HAP-1 (cell line): ENCODE results near the gene NDUFS5.
"Not testable (repeated sequence)": the region's sequence is repeated elsewhere in the genome, so short reads cannot be mapped to it uniquely, and the experiment has no call there.

Experiments
- DNase-seq, 2 experiments: peaks; one replicate each; pipeline ENCODE4 v3.0.0-alpha.2; 2016 to 2020; ENCODE audit warnings: low spot score in 2 of 2
- H3K27me3 ChIP-seq: fragments of 250-450 bp; sonication (Bioruptor Pico); 2 replicates; pipeline ENCODE4 v1.5.1; 2020; ENCODE audit warnings: low read depth, mild to moderate bottlenecking, moderate library complexity
- H3K36me3 ChIP-seq: fragments of 250-450 bp; sonication (Bioruptor Pico); replicated peaks from 2 replicates; pipeline ENCODE4 v1.5.1; 2020; ENCODE audit warnings: mild to moderate bottlenecking
- H3K4me1 ChIP-seq: fragments of 250-450 bp; sonication (Bioruptor Pico); 2 replicates; pipeline ENCODE4 v1.5.1; 2020; ENCODE audit warnings: mild to moderate bottlenecking
- H3K4me3 ChIP-seq: fragments of 250-450 bp; sonication (Bioruptor Pico); 2 replicates; pipeline ENCODE4 v1.5.1; 2020; ENCODE audit warnings: mild to moderate bottlenecking, moderate library complexity
- H3K9me3 ChIP-seq: fragments of 250-450 bp; sonication (Bioruptor Pico); 2 replicates; pipeline ENCODE4 v1.5.1; 2020; ENCODE audit warnings: mild to moderate bottlenecking, moderate library complexity
- in situ Hi-C: fragments of 300-500 bp; cut with MboI; formaldehyde crosslinking; loops from 3 replicates; pipeline ENCODE4 v1.14.3; 2020; ENCODE audit warnings: low sequenced_read_pairs, inconsistent platforms, mixed read lengths

Gene NDUFS5

DNA sequence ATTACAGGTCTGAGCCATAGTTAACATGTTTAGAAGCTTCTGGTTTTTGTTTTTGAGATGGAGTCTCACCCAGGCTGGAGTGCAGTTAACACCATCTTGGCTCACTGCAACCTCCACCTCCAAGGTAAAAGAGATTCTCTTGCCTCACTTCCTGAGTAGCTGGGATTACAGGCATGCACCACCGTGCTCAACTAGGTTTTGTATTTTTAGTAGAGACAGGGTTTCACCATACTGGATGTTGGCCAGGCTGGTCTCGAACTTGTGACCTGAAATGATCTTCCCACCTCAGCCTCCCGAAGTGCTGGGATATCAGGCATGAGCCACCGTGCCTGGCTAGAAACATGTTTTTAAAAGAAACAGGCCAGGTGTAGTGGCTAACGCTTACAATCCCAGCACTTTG is 10.5 kb downstream of the NDUFS5 start:
- Histone ChIP-seq H3K4me1 (no peaks in the 10 kb centered on the region), H3K27me3 (no peaks in the 10 kb centered on the region), H3K9me3 (no peaks in the 10 kb centered on the region), H3K36me3 (peaks cover 45% of the 10 kb centered on the region), H3K4me3 (no peak overlapping the region)
- in situ Hi-C loops, result no loop called here
- DNase-seq, result no peak

- Histone ChIP-seq H3K9me3 (no peaks in the 10 kb centered on the region), H3K27me3 (no peaks in the 10 kb centered on the region), H3K36me3 (no peaks in the 10 kb centered on the region; the same call in 1 of the 2 replicates), H3K4me3 (no peak overlapping the region), H3K4me1 (no peaks in the 10 kb centered on the region)
- in situ Hi-C loops, result no loop called here
- DNase-seq, result no peak
Measured at GRCh38 chr1:39043513-39043912, 17.4 kb downstream of the NDUFS5 start.

GRCh38 chr1:39044762-39045161 is 18.6 kb downstream of the NDUFS5 start:
- Histone ChIP-seq H3K4me1 (no peaks in the 10 kb centered on the region), H3K27me3 (no peaks in the 10 kb centered on the region), H3K4me3 (no peak overlapping the region), H3K9me3 (no peaks in the 10 kb centered on the region), H3K36me3 (no peaks in the 10 kb centered on the region; the same call in 1 of the 2 replicates)
- in situ Hi-C loops, result no loop called here
- no peak for DNase-seq

DNA sequence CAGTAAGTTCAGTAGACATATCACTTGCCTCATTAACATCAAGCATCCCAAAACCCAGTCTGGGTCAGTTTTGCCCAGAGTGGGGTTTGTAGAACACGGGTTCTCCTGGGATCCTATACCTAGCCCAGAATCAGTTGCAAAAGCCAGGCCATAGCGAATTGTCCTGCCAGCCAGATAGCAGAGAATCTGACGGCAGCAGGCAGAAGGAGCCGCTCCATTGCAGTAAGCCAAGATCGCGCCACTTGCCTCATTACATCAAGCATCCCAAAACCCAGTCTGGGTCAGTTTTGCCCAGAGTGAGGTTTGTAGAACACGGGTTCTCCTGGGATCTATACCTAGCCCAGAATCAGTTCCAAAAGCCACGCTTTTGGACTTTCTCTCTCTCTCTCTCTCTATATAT is 19.1 kb downstream of the NDUFS5 start:
- no peak overlapping the region for H3K4me3 ChIP-seq
- no peaks in the 10 kb centered on the region for H3K9me3 ChIP-seq
- no peaks in the 10 kb centered on the region for H3K27me3 ChIP-seq
- no peaks in the 10 kb centered on the region; the same call in 1 of the 2 replicates for H3K36me3 ChIP-seq
- no peak for DNase-seq
- in situ Hi-C loops, result no loop called here
- no peaks in the 10 kb centered on the region for H3K4me1 ChIP-seq

DNA sequence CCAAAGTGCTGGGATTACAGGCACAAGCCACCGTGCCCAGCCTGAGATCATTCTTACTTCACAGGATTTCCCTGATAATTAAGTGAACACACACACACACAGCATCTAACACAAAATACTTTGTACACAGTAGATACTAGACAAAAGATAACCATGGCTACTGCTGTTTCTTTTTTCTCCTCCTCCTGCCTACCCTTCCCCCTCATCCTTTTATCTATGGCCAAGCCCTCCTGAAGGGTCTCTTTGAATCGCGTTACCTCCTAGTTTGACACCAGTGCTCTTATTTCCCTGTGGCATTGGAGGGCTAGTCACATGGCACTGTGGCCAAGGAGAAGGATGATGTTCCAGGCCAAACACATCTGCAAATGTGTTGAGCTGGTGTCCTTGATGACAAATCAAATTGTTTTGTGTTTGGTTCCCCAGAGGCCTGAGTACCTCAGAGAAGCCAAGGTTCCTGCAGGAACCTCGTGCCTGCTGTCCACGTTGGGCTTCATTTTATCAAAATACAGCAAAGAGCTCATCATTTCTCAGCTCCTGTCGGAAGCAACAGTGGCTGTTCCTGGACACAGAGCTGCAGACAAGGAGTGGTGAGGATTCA is 20.6 kb downstream of the NDUFS5 start:
- Histone ChIP-seq H3K27me3 (no peaks in the 10 kb centered on the region), H3K4me3 (no peak overlapping the region), H3K36me3 (no peaks in the 10 kb centered on the region; the same call in 1 of the 2 replicates), H3K9me3 (no peaks in the 10 kb centered on the region), H3K4me1 (peaks cover 3% of the 10 kb centered on the region)
- no peak for DNase-seq
- in situ Hi-C loops, result no loop called here

DNA sequence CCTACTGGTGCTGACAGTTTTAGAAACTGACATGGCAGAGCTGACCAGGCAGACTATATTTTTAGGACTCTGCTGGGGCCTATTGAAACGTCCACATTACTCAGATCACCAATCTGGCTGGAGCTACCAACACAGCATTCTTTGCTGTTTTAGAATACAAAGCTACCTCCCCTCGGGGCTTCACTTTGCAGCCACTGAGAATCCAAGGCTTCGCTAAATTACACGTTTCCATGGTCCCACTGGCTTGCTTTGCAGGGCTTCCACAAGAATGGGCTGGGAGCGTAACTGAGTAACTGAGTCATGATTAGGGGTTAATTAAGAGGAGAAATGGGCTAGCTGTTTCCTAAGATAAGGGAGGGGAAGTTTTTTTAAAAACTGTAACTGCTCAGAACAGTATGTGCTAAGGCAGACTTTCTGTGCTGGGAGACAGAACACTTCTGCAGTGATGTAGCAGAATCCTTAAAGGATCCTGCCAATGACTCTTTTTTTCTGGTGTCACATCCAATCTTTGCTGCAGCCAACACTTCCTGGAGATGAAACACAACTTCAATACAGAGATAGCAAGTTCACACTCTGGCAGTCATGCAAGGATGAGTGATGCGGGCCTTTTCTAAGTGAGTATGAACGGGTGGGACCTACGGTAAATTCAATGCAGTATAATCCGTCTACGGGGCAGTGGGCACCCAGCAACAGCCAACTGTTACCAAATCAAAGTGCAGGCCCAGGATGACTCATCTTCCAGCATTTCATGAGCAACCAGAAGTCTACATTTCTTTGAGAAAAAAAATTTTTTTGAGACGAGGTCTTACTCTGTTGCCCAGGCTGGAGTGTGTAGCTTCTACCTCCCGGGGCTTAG is 21.5 kb downstream of the NDUFS5 start:
- H3K27me3 ChIP-seq, result no peaks in the 10 kb centered on the region
- H3K4me3 ChIP-seq, result no peak overlapping the region
- H3K36me3 ChIP-seq, result no peaks in the 10 kb centered on the region; the same call in 1 of the 2 replicates
- no peak for DNase-seq
- in situ Hi-C loops, result no loop called here
- H3K9me3 ChIP-seq, result no peaks in the 10 kb centered on the region
- H3K4me1 ChIP-seq, result peaks cover 10% of the 10 kb centered on the region

GRCh38 chr1:39048745-39049370 is 22.7 kb downstream of the NDUFS5 start:
- DNase-seq, result no peak
- H3K4me3 ChIP-seq, result no peak overlapping the region

GRCh38 chr1:39050001-39050400 is 23.9 kb downstream of the NDUFS5 start:
- in situ Hi-C loops, result no loop called here
- Histone ChIP-seq H3K4me1 (peaks cover 10% of the 10 kb centered on the region), H3K9me3 (no peaks in the 10 kb centered on the region), H3K27me3 (no peaks in the 10 kb centered on the region), H3K36me3 (no peaks in the 10 kb centered on the region; the same call in 1 of the 2 replicates), H3K4me3 (no peak overlapping the region)
- DNase-seq, result no peak

More at GRCh38 chr1:39048745-39049370, 22.7 kb downstream of the NDUFS5 start:
- no peaks in the 10 kb centered on the region for H3K9me3 ChIP-seq
- H3K36me3 ChIP-seq, result no peaks in the 10 kb centered on the region; the same call in 1 of the 2 replicates
- H3K4me1 ChIP-seq, result peaks cover 10% of the 10 kb centered on the region
- in situ Hi-C loops, result no loop called here
- no peaks in the 10 kb centered on the region for H3K27me3 ChIP-seq

DNA sequence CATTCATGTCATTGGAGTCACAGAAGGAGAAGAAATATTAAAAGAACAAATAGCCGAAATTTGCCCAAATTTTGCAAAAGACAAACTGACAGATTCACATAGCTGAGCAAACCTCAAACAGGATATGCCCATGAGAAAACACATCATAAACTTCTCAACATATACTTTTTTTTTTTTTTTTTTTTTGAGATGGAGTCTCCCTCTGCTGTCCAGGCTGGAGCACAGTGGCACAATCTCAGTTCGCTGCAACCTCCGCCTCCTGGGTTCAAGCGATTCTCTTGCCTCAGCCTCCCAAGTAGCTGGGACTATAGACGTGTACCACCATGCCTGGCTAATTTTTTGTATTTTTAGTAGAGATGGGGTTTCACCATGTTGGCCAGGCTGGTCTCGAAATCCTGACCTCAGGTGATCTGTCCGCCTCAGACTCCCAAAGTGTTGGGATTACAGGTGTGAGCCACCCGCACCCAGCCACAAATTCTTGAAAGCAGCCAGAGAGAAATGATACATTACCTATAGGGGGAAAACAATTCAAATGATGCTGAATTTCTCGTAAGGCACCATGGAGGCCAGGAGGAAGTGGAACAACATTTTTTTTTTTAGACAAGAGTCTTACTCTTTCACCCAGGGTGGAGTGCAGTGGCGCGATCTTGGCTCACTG is 25.2 kb downstream of the NDUFS5 start:
- H3K4me3 ChIP-seq, H3K9me3 ChIP-seq, DNase-seq, H3K27me3 ChIP-seq, in situ Hi-C loops, H3K36me3 ChIP-seq: not testable (repeated sequence)
- peaks cover 10% of the 10 kb centered on the region for H3K4me1 ChIP-seq

DNA sequence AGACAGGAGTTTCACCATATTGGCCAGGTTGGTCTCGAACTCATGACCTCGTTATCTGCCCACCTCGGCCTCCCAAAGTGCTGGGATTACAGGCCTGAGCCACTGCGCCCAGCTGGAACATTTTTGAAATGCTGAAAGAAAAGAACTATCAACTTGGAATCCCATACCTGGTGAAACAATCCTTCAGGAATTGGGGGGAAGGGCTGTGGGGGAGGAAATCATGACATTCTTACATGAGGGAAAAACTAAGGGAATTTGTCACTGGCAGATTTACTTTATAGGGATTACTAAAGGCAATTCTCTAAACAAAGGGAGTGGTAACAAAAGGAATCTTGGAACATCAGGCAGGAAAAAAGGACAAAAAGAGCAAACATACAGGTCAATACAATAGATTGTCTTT is 25.8 kb downstream of the NDUFS5 start:
- Histone ChIP-seq H3K27me3 (no peaks in the 10 kb centered on the region), H3K9me3 (no peaks in the 10 kb centered on the region), H3K4me3 (no peak overlapping the region), H3K36me3 (no peaks in the 10 kb centered on the region; the same call in 1 of the 2 replicates), H3K4me1 (peaks cover 10% of the 10 kb centered on the region)
- in situ Hi-C loops, result no loop called here
- peak; percentile 74 to 88 for DNase-seq

- H3K36me3 ChIP-seq, H3K9me3 ChIP-seq, DNase-seq, H3K4me3 ChIP-seq, H3K27me3 ChIP-seq, in situ Hi-C loops: not testable (repeated sequence)
- H3K4me1 ChIP-seq, result peaks cover 10% of the 10 kb centered on the region
Measured at GRCh38 chr1:39055213-39055710, 29.1 kb downstream of the NDUFS5 start.

GRCh38 chr1:39061516-39061915 is 35.4 kb downstream of the NDUFS5 start:
- H3K36me3 ChIP-seq, H3K4me1 ChIP-seq, H3K9me3 ChIP-seq, in situ Hi-C loops, DNase-seq, H3K4me3 ChIP-seq, H3K27me3 ChIP-seq: not testable (repeated sequence)

GRCh38 chr1:39061951-39062350 is 35.8 kb downstream of the NDUFS5 start:
- Histone ChIP-seq H3K36me3 (no peaks in the 10 kb centered on the region), H3K9me3 (no peaks in the 10 kb centered on the region; the same call in 1 of the 2 replicates), H3K4me1 (no peaks in the 10 kb centered on the region), H3K4me3 (no peak overlapping the region), H3K27me3 (no peaks in the 10 kb centered on the region)
- DNase-seq, result no peak
- in situ Hi-C loops, result no loop called here
